Lung (tissue), 12 donors: ENCODE measurements around the gene TPSG1. TPM values are rescaled to one million over a fixed set of nuclear protein-coding genes. Genes with fewer than 3 reads are reported as not detected.

Source experiments
- ATAC-seq: fragments of 200-7000 bp; cut with Tn5 transposase; one replicate; pipeline ENCODE4 v1.9.1; 2020; ENCODE audit warnings: moderate number of reproducible peaks; ENCODE audit not compliant: insufficient read depth, low FRiP score
- DNase-seq, 3 donors: peaks; one replicate each; pipeline ENCODE4 v3.0.0-alpha.2; 2013 to 2017
- H3K27ac ChIP-seq, 2 donors: one replicate each; pipeline ENCODE4 v1.5.1; 2013; ENCODE audit warnings: mild to moderate bottlenecking in 2 of 2, moderate library complexity in 2 of 2, control low read depth in 1 of 2, inconsistent platforms in 1 of 2, low read depth in 1 of 2, low read length in 1 of 2
- H3K27me3 ChIP-seq, 3 donors: one replicate each; pipeline ENCODE4 v1.5.1; 2013; ENCODE audit warnings: low read length in 2 of 3; ENCODE audit not compliant: control insufficient read depth in 3 of 3, insufficient read depth in 3 of 3
- H3K36me3 ChIP-seq, 4 donors: one replicate each; pipeline ENCODE4 v1.5.1; 2013; ENCODE audit warnings: low read length in 4 of 4, mild to moderate bottlenecking in 1 of 4, moderate library complexity in 1 of 4; ENCODE audit not compliant: control insufficient read depth in 4 of 4, insufficient read depth in 4 of 4
- H3K4me1 ChIP-seq, 5 donors: one replicate each; pipeline ENCODE4 v1.5.1; 2013; ENCODE audit warnings: low read length in 5 of 5, mild to moderate bottlenecking in 2 of 5, moderate library complexity in 1 of 5; ENCODE audit not compliant: control insufficient read depth in 5 of 5, insufficient read depth in 5 of 5
- H3K4me3 ChIP-seq: one replicate; pipeline ENCODE4 v1.5.1; 2013; ENCODE audit warnings: mild to moderate bottlenecking, control low read depth, moderate library complexity
- H3K9ac ChIP-seq, 2 donors: one replicate each; pipeline ENCODE4 v1.5.1; 2013; ENCODE audit warnings: low read length in 2 of 2, control low read depth in 1 of 2; ENCODE audit not compliant: insufficient read depth in 1 of 2
- H3K9me3 ChIP-seq, 4 donors: one replicate each; pipeline ENCODE4 v1.5.1; 2013; ENCODE audit warnings: low read length in 3 of 4, mild to moderate bottlenecking in 1 of 4, moderate library complexity in 1 of 4; ENCODE audit not compliant: control insufficient read depth in 4 of 4, insufficient read depth in 3 of 4
- CTCF ChIP-seq: IDR thresholded peaks from 2 replicates; pipeline ENCODE4 v1.5.1; 2012; ENCODE audit warnings: mild to moderate bottlenecking; ENCODE audit errors: control extremely low read depth, extremely low read depth
- WGBS, 2 donors: extraction: QIAGEN DNeasy Blood & Tissue Kit; methylation state at CpG; one replicate each; pipeline ENCODE4 v1.1.7; 2013; 5-methylcytosine and 5-hydroxymethylcytosine counted together
- polyA plus RNA-seq, 2 donors: library from polyadenylated mRNA; stranded (reverse); fragments of 200-250 nt; gene quantifications; one replicate each; pipeline ENCODE4 v1.2.1, GENCODE V29; 2013
- total RNA-seq, 2 donors: library from RNA; depleted of rRNA in 1 of 2; stranded (reverse); fragments of >200 nt in 1 of 2; gene quantifications; one replicate each; pipeline ENCODE4 v1.2.1, GENCODE V29; 2014 to 2021
- donor health status: control.
- donor health status: control.
- donor health status: Bipolar disorder and iron deficiency.
- donor health status: healthy.
- donor health status: DM: yes; HTN: yes; CAD: no.

TPSG1 gene
- total and polyA plus RNA-seq, 4 donors = 0.03 to 2.9 (median 0.71) TPM; not detected in 1

GRCh38 chr16:1172651-1173050, 52.4 kb downstream of the TPSG1 start:
- no peak for DNase-seq
- no peak for TF ChIP-seq CTCF
- Histone ChIP-seq H3K9ac (no peak overlapping the region), H3K9me3 (peaks cover 0 to 3% (median 0%) of the 10 kb centered on the region in 4 donors), H3K27me3 (no peaks in the 10 kb centered on the region), H3K4me1 (peaks cover 0 to 6% (median 0%) of the 10 kb centered on the region in 5 donors), H3K36me3 (no peaks in the 10 kb centered on the region), H3K27ac (no peak overlapping the region), H3K4me3 (no peak overlapping the region)
- no peak for ATAC-seq
- WGBS, 2 donors = 85 to 90% methylated on average over 11 to 13 of the region's 13 CpGs

GRCh38 chr16:1171854-1172428, 53.1 kb downstream of the TPSG1 start:
- Histone ChIP-seq H3K4me3 (no peak overlapping the region), H3K27ac (no peak overlapping the region), H3K9ac (no peak overlapping the region), H3K9me3 (peaks cover 0 to 3% (median 0%) of the 10 kb centered on the region in 4 donors), H3K4me1 (peaks cover 0 to 6% (median 0%) of the 10 kb centered on the region in 5 donors), H3K27me3 (no peaks in the 10 kb centered on the region), H3K36me3 (no peaks in the 10 kb centered on the region)
- ATAC-seq (no peak), DNase-seq (no peak)
- TF ChIP-seq CTCF = no peak
- 84 to 85% methylated on average over 36 of the region's 36 CpGs for WGBS, 2 donors

Other genes starting within 250 kb of the TPSG1 start
- 1 to 10 TPM in 1 of 2 donors, under 1 TPM in 1; 0.40 to 4.0 TPM for gene SOX8, start 243.5 kb downstream of the TPSG1 start, total RNA-seq
- under 1 TPM; 0.33 to 0.39 TPM for gene SOX8, start 243.5 kb downstream of the TPSG1 start, polyA plus RNA-seq
- under 1 TPM in 1 of 2 donors, not detected in 1; 0.23 TPM for gene SSTR5, start 152.5 kb downstream of the TPSG1 start, total RNA-seq
- gene SSTR5, start 152.5 kb downstream of the TPSG1 start, polyA plus RNA-seq = not detected
- under 1 TPM in 1 of 2 donors, not detected in 1; 0.74 TPM for gene C1QTNF8, start 129.0 kb downstream of the TPSG1 start, total RNA-seq
- gene C1QTNF8, start 129.0 kb downstream of the TPSG1 start, polyA plus RNA-seq = under 1 TPM in 1 of 2 donors, not detected in 1; 0.08 TPM
- gene CACNA1H, start 72.2 kb downstream of the TPSG1 start, total RNA-seq = 10 to 100 TPM in 1 of 2 donors, 1 to 10 TPM in 1; 5.0 to 10.3 TPM
- gene CACNA1H, start 72.2 kb downstream of the TPSG1 start, polyA plus RNA-seq = 1 to 10 TPM; 6.3 to 7.1 TPM
- 100 to 1,000 TPM in 1 of 2 donors, under 1 TPM in 1; 0.46 to 154 TPM for gene TPSB2, start 4.9 kb upstream of the TPSG1 start, total RNA-seq
- 10 to 100 TPM; 12.9 to 91.5 TPM for gene TPSB2, start 4.9 kb upstream of the TPSG1 start, polyA plus RNA-seq
- gene TPSAB1, start 15.4 kb upstream of the TPSG1 start, total RNA-seq = 100 to 1,000 TPM in 1 of 2 donors, not detected in 1; 129 TPM
- 10 to 100 TPM; 10.1 to 89.3 TPM for gene TPSAB1, start 15.4 kb upstream of the TPSG1 start, polyA plus RNA-seq
- 1 to 10 TPM in 1 of 2 donors, not detected in 1; 7.0 TPM for gene TPSD1, start 30.8 kb upstream of the TPSG1 start, total RNA-seq
- gene TPSD1, start 30.8 kb upstream of the TPSG1 start, polyA plus RNA-seq = 1 to 10 TPM in 1 of 2 donors, under 1 TPM in 1; 0.54 to 2.9 TPM
- gene UBE2I, start 84.4 kb upstream of the TPSG1 start, total RNA-seq = 10 to 100 TPM; 91.2 to 96.8 TPM
- gene UBE2I, start 84.4 kb upstream of the TPSG1 start, polyA plus RNA-seq = 10 to 100 TPM; 63.9 to 71.7 TPM
- 10 to 100 TPM; 15.9 to 46.6 TPM for gene BAIAP3, start 108.4 kb upstream of the TPSG1 start, total RNA-seq
- 1 to 10 TPM; 4.5 to 7.9 TPM for gene BAIAP3, start 108.4 kb upstream of the TPSG1 start, polyA plus RNA-seq
- gene TSR3, start 126.6 kb upstream of the TPSG1 start, total RNA-seq = 10 to 100 TPM; 32.5 to 66.4 TPM
- 10 to 100 TPM; 54.7 to 58.5 TPM for gene TSR3, start 126.6 kb upstream of the TPSG1 start, polyA plus RNA-seq
- 10 to 100 TPM; 34.8 to 80.1 TPM for gene GNPTG, start 126.7 kb upstream of the TPSG1 start, total RNA-seq
- gene GNPTG, start 126.7 kb upstream of the TPSG1 start, polyA plus RNA-seq = 10 to 100 TPM; 75.5 to 92.7 TPM
- 10 to 100 TPM; 21.8 to 31.2 TPM for gene UNKL, start 189.4 kb upstream of the TPSG1 start, total RNA-seq
- 10 to 100 TPM in 1 of 2 donors, 1 to 10 TPM in 1; 7.9 to 11.9 TPM for gene UNKL, start 189.4 kb upstream of the TPSG1 start, polyA plus RNA-seq
- 10 to 100 TPM in 1 of 2 donors, 1 to 10 TPM in 1; 6.4 to 12.8 TPM for gene UQCC4, start 195.5 kb upstream of the TPSG1 start, total RNA-seq
- gene UQCC4, start 195.5 kb upstream of the TPSG1 start, polyA plus RNA-seq = 10 to 100 TPM; 12.2 to 30.6 TPM
- gene PERCC1, start 205.8 kb upstream of the TPSG1 start, total RNA-seq = under 1 TPM; 0.46 to 0.57 TPM
- gene PERCC1, start 205.8 kb upstream of the TPSG1 start, polyA plus RNA-seq = under 1 TPM in 1 of 2 donors, not detected in 1; 0.12 TPM
- 1 to 10 TPM in 1 of 2 donors, under 1 TPM in 1; 0.63 to 1.3 TPM for gene CCDC154, start 219.3 kb upstream of the TPSG1 start, total RNA-seq
- 1 to 10 TPM; 1.5 to 4.5 TPM for gene CCDC154, start 219.3 kb upstream of the TPSG1 start, polyA plus RNA-seq
- 100 to 1,000 TPM in 1 of 2 donors, 10 to 100 TPM in 1; 73.3 to 103 TPM for gene CLCN7, start 249.8 kb upstream of the TPSG1 start, total RNA-seq
- gene CLCN7, start 249.8 kb upstream of the TPSG1 start, polyA plus RNA-seq = 100 to 1,000 TPM in 1 of 2 donors, 10 to 100 TPM in 1; 61.1 to 119 TPM